Suppressor macrophage treated with lipopolysaccharide for 4 hours (primary cell): ENCODE measurements around the gene VN1R5.
"Not testable (repeated sequence)": the region's sequence is repeated elsewhere in the genome, so short reads cannot be mapped to it uniquely, and the experiment has no call there.

Experiments used
- DNase-seq: peaks from one replicate; pipeline ENCODE4 v3.0.0-alpha.2; 2020

Gene VN1R5

GRCh38 chr1:247274605-247275256 lies 18.9 kb downstream of the VN1R5 start:
- DNase-seq, result no peak

GRCh38 chr1:247277191-247277590 lies 21.3 kb downstream of the VN1R5 start:
- no peak for DNase-seq

- DNase-seq, result no peak
Observed at GRCh38 chr1:247281001-247281574, 25.2 kb downstream of the VN1R5 start.

GRCh38 chr1:247286134-247286670 lies 30.3 kb downstream of the VN1R5 start:
- DNase-seq, result no peak

GRCh38 chr1:247287460-247287859 lies 31.6 kb downstream of the VN1R5 start:
- no peak for DNase-seq

GRCh38 chr1:247288341-247288740 lies 32.5 kb downstream of the VN1R5 start:
- no peak for DNase-seq

GRCh38 chr1:247289274-247289892 lies 33.5 kb downstream of the VN1R5 start:
- not testable (repeated sequence) for DNase-seq

- DNase-seq, result no peak
Observed at GRCh38 chr1:247290576-247290975, 34.7 kb downstream of the VN1R5 start.

GRCh38 chr1:247291161-247291560 lies 35.3 kb downstream of the VN1R5 start:
- DNase-seq, result no peak

GRCh38 chr1:247291833-247292561 lies 36.1 kb downstream of the VN1R5 start:
- no peak for DNase-seq

- no peak for DNase-seq
Observed at GRCh38 chr1:247293047-247293446, 37.2 kb downstream of the VN1R5 start.

- no peak for DNase-seq
Observed at GRCh38 chr1:247294282-247294681, 38.4 kb downstream of the VN1R5 start.

- DNase-seq, result no peak
Observed at GRCh38 chr1:247295274-247295684, 39.4 kb downstream of the VN1R5 start.

GRCh38 chr1:247295746-247296145 lies 39.9 kb downstream of the VN1R5 start:
- no peak for DNase-seq

- no peak for DNase-seq
Observed at GRCh38 chr1:247296599-247297180, 40.8 kb downstream of the VN1R5 start.

- DNase-seq, result no peak
Observed at GRCh38 chr1:247297263-247298123, 41.6 kb downstream of the VN1R5 start.

- DNase-seq, result no peak
Observed at GRCh38 chr1:247298124-247298481, 42.2 kb downstream of the VN1R5 start.

GRCh38 chr1:247298701-247299100 lies 42.8 kb downstream of the VN1R5 start:
- no peak for DNase-seq

- no peak for DNase-seq
Observed at GRCh38 chr1:247299723-247300381, 44.0 kb downstream of the VN1R5 start.

- DNase-seq, result no peak
Observed at GRCh38 chr1:247300491-247301175, 44.8 kb downstream of the VN1R5 start.

GRCh38 chr1:247301176-247301540 lies 45.3 kb downstream of the VN1R5 start:
- no peak for DNase-seq
